Uterus (tissue), 4 donors: ENCODE data around the gene PHC3. TPM values are rescaled to one million over a fixed set of nuclear protein-coding genes. Genes with fewer than 3 reads are reported as not detected.

ENCODE experiments used
- DNase-seq, 2 donors: peaks; one replicate each; pipeline ENCODE4 v3.0.0-alpha.2; 2019 to 2020
- H3K27ac ChIP-seq, 2 donors: fragments of 200-600 bp; sonication (generic); 1 replicate in 1 of 2; 2 replicates in 1 of 2; pipeline ENCODE4 v1.5.1; 2016 to 2018
- H3K27me3 ChIP-seq, 2 donors: fragments of 200-600 bp; sonication (generic); one replicate each; pipeline ENCODE4 v1.5.1; 2018 to 2019; ENCODE audit warnings: control low read depth in 1 of 2
- H3K36me3 ChIP-seq, 2 donors: fragments of 200-600 bp; sonication (generic); one replicate each; pipeline ENCODE4 v1.5.1; 2019; ENCODE audit warnings: control low read depth in 1 of 2
- H3K4me1 ChIP-seq, 2 donors: fragments of 200-600 bp; sonication (generic); one replicate each; pipeline ENCODE4 v1.5.1; 2018 to 2019; ENCODE audit warnings: control low read depth in 1 of 2
- H3K4me3 ChIP-seq, 2 donors: fragments of 200-600 bp; sonication (generic); 1 replicate in 1 of 2; 2 replicates in 1 of 2; pipeline ENCODE4 v1.5.1; 2018 to 2019; ENCODE audit warnings: mild to moderate bottlenecking in 1 of 2
- H3K9me3 ChIP-seq, 2 donors: fragments of 200-600 bp; sonication (generic); one replicate each; pipeline ENCODE4 v1.5.1; 2019; ENCODE audit warnings: control low read depth in 1 of 2
- POLR2A ChIP-seq, 2 donors: fragments of 450-650 bp; IDR thresholded peaks; one replicate each; pipeline ENCODE4 v1.6.1; 2016; ENCODE audit warnings: antibody characterized with exemption in 2 of 2, mild to moderate bottlenecking in 1 of 2, moderate library complexity in 1 of 2
- intact Hi-C: fragments of 100-400 bp; cut with DNase I; formaldehyde crosslinking; loops from one replicate; pipeline ENCODE4 v1.15.1; 2023; ENCODE audit warnings: low total_unique reads
- total RNA-seq, 4 donors: library from RNA; depleted of rRNA in 3 of 4; stranded (reverse); fragments of >200 nt in 3 of 4; gene quantifications; one replicate each; pipeline versions ENCODE4 v1.1.0 to v1.2.4, GENCODE V29; 2014 to 2023
- TF ChIP-seq, protein P1 (sequence below), 4 experiments: fragments of 200-600 bp in 2 of 4; fragments of 450-650 bp in 2 of 4; sonication (generic) in 2 of 4; IDR thresholded peaks; one replicate each; pipeline ENCODE4 v1.5.1; 2016 to 2019; ENCODE audit warnings: antibody characterized with exemption in 4 of 4, mild to moderate bottlenecking in 2 of 4, moderate library complexity in 1 of 4
- donor health status: DM: yes; HTN: yes; CAD: no.

The PHC3 gene
- total RNA-seq, 4 donors from 2014 or later: 28.5 to 164 (median 87.1) TPM

DNA sequence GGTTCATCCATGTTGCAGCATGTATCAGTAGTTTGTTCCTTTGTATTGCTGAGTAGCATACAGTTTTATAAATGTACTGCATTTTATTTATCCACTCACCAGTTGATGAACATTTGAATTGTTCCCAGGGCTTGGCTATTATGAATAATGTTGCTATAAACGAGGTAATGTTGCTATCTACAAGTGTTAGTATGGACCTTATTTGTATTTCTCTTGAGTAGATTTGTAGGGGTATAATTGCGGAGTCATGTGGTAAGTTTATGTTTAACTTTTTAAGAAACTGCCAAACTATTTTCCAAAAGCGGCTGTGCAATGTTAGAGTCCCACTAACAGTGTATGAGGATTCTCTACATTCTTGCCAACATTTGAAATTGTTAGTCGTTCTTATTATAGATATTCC, 130.8 kb downstream of the PHC3 start:
- Histone ChIP-seq H3K4me1 (no peaks in the 10 kb centered on the region), H3K4me3 (no peak overlapping the region), H3K27me3 (no peaks in the 10 kb centered on the region), H3K9me3 (no peaks in the 10 kb centered on the region), H3K27ac (no peak overlapping the region), H3K36me3 (no peaks in the 10 kb centered on the region)
- TF ChIP-seq, protein P1, sequence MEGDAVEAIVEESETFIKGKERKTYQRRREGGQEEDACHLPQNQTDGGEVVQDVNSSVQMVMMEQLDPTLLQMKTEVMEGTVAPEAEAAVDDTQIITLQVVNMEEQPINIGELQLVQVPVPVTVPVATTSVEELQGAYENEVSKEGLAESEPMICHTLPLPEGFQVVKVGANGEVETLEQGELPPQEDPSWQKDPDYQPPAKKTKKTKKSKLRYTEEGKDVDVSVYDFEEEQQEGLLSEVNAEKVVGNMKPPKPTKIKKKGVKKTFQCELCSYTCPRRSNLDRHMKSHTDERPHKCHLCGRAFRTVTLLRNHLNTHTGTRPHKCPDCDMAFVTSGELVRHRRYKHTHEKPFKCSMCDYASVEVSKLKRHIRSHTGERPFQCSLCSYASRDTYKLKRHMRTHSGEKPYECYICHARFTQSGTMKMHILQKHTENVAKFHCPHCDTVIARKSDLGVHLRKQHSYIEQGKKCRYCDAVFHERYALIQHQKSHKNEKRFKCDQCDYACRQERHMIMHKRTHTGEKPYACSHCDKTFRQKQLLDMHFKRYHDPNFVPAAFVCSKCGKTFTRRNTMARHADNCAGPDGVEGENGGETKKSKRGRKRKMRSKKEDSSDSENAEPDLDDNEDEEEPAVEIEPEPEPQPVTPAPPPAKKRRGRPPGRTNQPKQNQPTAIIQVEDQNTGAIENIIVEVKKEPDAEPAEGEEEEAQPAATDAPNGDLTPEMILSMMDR (IDR thresholded peaks at IDR 0.05): no peak
- no peak for TF ChIP-seq POLR2A (IDR thresholded peaks at IDR 0.05)
- DNase-seq: no peak
- intact Hi-C loops: no loop called here

DNA sequence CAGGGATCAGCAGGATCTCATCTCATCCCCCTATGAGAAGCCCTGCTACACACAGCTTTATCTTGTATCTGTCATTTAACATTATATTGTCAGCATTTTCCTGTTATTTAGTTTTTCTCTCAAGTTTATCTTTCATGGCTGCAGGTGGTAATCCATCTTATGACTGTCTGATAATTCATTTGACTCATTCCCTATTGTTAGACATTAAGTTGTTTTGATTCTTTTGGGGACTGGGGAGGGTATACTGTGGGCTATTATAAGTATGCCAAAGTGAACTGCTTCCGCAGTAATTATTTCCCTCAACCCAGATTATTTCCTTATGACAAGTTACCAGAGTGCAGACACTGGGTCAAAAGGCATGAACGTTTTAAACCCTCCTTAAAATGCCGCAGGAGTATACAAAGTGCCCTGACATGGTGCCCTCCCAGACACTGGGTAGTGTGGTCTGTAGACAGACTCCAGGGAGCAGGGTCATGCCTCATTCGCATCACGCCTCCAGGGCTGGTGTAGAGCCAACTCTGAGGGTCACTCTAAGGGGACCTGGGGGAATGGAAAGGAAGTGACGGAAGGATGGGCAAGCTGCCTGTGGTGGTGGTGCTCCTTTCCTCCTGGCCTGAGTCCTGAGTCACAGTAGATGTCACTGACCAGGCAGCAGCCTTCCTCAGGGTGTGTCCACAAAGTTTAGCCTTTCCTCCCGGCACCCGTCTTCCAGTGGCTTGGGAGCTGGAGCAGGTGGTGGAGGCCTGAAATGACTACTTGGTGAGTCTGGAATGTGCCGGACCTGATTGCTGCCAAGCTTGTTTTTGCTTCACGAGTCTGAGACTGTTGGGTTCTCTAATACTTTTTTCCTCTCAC, 132.2 kb downstream of the PHC3 start:
- Histone ChIP-seq H3K4me3 (no peak overlapping the region), H3K36me3 (no peaks in the 10 kb centered on the region), H3K4me1 (no peaks in the 10 kb centered on the region), H3K9me3 (no peaks in the 10 kb centered on the region), H3K27me3 (no peaks in the 10 kb centered on the region), H3K27ac (no peak overlapping the region)
- TF ChIP-seq, protein P1 (IDR thresholded peaks at IDR 0.05): no peak
- no peak for TF ChIP-seq POLR2A (IDR thresholded peaks at IDR 0.05)
- DNase-seq: no peak
- intact Hi-C loops: no loop called here

DNA sequence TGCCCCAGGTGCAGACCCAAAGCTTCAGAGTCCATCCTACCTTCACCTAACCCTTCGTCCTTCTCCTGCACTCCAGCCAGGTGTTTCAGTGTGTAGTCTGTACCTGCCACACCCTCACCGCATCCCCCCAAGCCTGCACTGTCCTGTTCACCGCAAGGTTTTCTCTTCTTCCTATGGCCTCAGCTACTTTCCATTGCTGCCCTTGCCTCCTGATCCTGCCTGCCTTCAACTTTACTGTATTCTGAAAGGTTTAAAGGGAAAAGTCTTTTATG, 134.5 kb downstream of the PHC3 start:
- H3K27me3 ChIP-seq: no peaks in the 10 kb centered on the region
- H3K27ac ChIP-seq: no peak overlapping the region
- no peak for DNase-seq
- no peak for TF ChIP-seq POLR2A (IDR thresholded peaks at IDR 0.05)
- TF ChIP-seq, protein P1 (IDR thresholded peaks at IDR 0.05): no peak
- no peaks in the 10 kb centered on the region for H3K36me3 ChIP-seq
- intact Hi-C loops: no loop called here
- no peaks in the 10 kb centered on the region for H3K9me3 ChIP-seq
- no peak overlapping the region for H3K4me3 ChIP-seq
- H3K4me1 ChIP-seq: no peaks in the 10 kb centered on the region

DNA sequence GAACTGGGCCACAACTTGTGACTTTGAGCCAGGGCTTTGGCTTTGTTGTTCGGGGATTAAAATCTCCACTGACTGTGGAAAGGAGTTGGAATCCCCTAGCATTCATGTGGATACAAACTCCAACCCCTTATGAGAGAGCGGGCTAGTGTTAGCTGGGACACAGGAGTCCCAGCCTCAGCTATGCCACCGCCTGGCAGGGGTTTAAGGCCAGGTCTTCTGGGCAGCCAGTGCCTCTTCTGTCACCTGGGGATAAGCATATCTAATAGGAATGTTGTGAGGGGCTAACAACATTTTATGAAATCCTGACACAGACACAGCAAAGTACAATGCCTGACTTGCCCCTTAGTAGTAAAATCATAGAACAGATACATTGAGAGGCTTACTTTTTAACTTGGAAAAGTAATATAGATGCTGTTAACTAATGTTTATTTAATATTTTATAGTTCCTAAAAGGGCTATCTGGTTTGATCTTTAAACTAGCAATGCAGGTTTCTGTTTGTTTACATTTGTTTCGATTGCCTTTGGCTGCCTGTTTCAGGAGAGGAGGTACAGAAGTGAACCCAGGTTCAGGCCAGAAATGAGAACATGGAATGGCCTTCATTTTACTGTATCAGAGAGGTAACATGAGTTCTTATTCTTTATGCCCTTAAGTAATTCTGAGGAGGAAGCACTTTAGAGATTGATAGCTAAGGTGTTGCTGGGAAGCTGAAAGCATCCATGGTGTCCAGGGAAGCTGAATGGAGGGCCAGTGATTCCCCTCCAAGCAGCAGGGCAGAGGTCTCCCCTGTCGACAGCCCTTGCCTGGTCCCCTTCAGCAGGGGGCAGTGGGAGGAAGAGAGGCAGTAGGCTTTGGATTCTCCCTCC, 135.0 kb downstream of the PHC3 start:
- H3K27me3 ChIP-seq: no peaks in the 10 kb centered on the region
- H3K4me1 ChIP-seq: no peaks in the 10 kb centered on the region
- TF ChIP-seq POLR2A (IDR thresholded peaks at IDR 0.05): no peak
- TF ChIP-seq, protein P1 (IDR thresholded peaks at IDR 0.05): no peak
- H3K36me3 ChIP-seq: no peaks in the 10 kb centered on the region
- H3K9me3 ChIP-seq: no peaks in the 10 kb centered on the region
- no peak for DNase-seq
- no peak overlapping the region for H3K4me3 ChIP-seq
- intact Hi-C loops: no loop called here
- H3K27ac ChIP-seq: no peak overlapping the region

DNA sequence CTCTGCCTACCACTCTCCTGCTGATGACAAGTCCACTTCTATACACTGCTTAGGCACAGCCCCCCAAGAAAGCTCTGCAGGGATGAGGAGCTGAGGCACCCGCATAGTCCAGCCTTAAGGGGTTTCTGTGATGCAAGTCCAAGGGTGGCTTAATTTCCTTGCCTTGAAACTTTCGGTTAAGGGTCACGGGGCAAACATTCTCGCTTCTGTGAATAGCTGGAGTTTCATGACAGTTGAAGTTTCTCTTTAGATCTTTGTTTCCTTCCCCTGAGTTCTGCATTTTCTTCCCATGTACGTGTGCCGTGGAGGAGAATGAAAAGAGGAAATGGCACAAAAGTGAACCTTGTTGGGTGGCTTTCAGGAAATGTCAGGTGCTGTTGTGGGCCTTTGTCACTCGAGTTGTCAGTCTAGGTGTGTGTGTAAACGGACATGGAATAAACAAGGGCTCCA, 136.7 kb downstream of the PHC3 start:
- no peaks in the 10 kb centered on the region for H3K36me3 ChIP-seq
- H3K27me3 ChIP-seq: no peaks in the 10 kb centered on the region
- H3K4me3 ChIP-seq: no peak overlapping the region
- DNase-seq: no peak
- H3K27ac ChIP-seq: no peak overlapping the region
- TF ChIP-seq, protein P1 (IDR thresholded peaks at IDR 0.05): no peak
- TF ChIP-seq POLR2A (IDR thresholded peaks at IDR 0.05): no peak
- no peaks in the 10 kb centered on the region for H3K4me1 ChIP-seq
- intact Hi-C loops: no loop called here
- H3K9me3 ChIP-seq: no peaks in the 10 kb centered on the region
